Kidney tubule cell (primary cell): ENCODE measurements around the gene CCDC148.
A peak's percentile ranks its signal among the peaks of the same experiment; 100 is the strongest.

Experiments
- DNase-seq: peaks from one replicate; pipeline ENCODE4 v3.0.0-alpha.2; 2018; ENCODE audit warnings: low spot score

Gene CCDC148

GRCh38 chr2:158174495-158174894, 282.1 kb downstream of the CCDC148 start:
- no peak for DNase-seq

DNA sequence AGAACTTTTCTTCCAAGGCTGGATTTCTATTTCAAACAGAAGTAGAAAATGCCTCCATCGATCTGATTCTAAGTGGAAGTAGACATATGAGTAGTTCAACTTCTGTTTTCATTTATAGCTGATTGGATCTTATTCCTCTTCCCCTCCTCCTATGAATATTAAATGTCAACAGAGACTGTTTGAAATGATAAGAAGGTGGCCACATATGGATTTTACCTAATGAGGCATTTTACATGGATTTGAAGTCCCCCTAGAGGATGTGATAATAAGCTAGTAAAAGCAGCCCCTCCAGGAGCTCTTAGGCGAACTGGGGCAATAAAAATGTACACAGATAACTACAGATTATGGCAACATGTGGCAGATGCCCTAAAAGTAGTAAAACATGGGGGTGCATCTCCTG, 283.8 kb downstream of the CCDC148 start:
- no peak for DNase-seq

DNA sequence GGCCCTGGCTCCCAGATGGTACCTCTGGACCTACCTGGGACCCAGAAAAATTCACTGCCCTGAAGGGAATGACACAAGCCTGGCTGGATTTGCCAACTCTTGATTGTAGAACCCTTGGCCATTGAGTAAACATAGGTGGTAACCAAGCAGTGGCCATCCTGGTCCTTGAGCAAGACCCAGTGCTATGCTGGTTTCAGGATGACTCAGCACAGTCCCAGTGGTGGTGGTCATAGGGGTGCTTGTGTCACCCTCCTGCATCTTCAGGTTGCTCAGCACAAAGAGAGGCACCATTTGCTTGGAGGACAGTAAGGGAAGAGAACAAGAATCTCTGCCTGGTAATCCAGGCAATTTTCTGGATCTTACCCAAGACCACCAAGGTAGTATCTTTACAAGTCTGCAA, 302.0 kb downstream of the CCDC148 start:
- DNase-seq: peak; percentile 40

DNA sequence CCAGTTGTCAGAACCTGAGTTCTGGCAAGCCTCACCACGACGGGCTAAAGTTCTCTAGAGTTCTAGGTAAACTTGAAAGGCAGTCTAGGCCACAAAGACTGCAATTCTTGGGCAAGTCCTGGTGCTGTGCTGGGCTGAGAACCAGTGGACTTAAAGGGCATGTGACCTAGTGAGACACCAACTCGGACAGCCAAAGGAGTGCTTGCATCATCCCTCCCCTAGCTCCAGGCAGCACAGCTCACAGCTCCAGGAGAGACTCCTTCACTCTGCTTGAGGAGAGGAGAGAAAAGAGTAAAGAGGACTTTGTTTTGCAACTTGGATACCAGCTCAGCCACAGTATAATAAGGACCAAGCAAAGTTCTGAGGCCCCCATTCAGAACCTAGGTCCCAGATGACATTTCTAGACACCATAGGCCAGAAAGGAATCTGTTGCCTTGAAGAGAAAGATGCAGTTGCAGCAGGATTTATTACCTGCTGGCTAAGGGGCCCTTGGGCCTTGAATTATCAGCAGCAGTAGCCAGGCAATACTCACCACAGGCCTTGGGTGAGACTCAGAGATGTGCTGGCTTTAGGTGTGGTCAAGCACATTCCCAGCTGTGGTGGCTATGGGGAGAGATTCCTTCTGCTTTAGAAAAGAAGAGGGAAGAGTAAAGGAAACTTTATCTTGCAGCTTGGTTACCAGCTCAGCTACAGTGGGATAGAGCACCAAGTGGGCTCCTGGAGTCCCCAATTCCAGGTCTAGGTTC, 303.1 kb downstream of the CCDC148 start:
- no peak for DNase-seq

GRCh38 chr2:158144914-158145625, 311.5 kb downstream of the CCDC148 start:
- DNase-seq: no peak

DNA sequence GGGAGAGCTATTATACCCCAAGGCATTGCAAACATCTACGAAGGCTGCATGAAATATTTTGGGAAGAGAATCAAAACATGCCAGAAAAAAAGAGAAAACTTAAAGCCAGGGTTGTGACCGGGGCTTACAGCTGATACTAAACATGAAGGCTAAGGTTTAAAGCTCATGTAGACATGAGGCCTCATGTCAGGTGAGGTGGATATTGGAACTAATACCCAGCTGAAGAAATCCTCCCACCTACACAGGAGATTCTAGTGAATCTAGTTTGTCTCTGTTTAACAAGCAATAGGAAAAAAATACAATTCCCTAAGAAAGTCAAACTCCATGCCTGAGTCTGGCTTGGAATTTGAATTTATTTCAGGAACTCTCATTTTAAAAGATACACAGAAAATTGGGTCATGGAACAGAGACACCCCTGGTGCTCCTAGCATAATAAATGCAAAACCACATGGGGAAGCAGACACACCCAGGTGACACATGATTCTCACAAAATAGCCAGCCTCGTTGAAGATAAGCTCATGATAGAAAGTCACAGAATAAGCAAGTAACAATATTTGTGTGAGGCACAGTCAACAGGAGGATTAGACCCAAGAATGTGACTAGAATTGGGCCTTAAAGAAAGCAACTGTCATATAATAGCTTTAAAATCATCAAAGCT, 312.7 kb downstream of the CCDC148 start:
- DNase-seq: no peak

GRCh38 chr2:158142568-158143332, 313.8 kb downstream of the CCDC148 start:
- DNase-seq: peak; percentile 9

GRCh38 chr2:158142165-158142564, 314.4 kb downstream of the CCDC148 start:
- DNase-seq: no peak

- DNase-seq: no peak
Measured at GRCh38 chr2:158140201-158140600, 316.4 kb downstream of the CCDC148 start.

- no peak for DNase-seq
Measured at GRCh38 chr2:158138255-158138654, 318.3 kb downstream of the CCDC148 start.

DNA sequence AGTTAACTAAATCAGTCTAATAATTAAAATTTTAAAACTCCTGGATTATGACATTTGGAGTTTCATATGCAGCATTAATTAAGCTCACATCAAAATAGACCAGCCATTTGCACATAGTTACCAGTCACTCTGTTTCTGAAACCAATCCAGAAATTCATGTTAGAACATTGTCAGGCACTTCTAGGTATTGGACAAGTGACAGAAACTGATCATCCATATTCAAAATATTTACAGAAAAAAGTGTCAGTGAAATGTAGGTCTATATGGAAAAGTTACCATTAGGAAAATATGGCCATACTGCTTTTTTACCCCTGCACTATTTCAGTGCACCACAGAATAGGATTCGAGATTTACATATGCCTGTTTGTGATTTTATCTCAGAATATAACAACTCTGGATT, 321.5 kb downstream of the CCDC148 start:
- no peak for DNase-seq

DNA sequence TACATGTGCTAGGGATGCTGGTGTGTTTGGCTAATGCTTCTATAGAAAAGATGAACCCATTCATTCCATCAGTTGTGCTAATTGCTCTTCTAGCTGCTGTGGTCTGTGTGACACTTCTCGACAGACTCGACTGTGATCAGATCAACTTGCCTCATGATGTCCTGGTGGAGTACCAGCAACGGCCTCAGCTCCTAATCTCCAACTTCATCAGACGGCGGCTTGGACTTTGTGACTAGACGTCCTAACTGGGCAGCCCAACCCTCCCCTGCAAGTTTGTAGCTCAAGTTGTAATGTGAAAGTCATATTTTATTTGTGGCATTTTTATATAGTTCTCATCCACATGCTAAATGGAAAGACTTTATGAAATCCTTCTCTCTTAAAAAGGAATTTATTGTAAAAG, 321.9 kb downstream of the CCDC148 start:
- no peak for DNase-seq

- no peak for DNase-seq
Measured at GRCh38 chr2:158134055-158134454, 322.5 kb downstream of the CCDC148 start.

DNA sequence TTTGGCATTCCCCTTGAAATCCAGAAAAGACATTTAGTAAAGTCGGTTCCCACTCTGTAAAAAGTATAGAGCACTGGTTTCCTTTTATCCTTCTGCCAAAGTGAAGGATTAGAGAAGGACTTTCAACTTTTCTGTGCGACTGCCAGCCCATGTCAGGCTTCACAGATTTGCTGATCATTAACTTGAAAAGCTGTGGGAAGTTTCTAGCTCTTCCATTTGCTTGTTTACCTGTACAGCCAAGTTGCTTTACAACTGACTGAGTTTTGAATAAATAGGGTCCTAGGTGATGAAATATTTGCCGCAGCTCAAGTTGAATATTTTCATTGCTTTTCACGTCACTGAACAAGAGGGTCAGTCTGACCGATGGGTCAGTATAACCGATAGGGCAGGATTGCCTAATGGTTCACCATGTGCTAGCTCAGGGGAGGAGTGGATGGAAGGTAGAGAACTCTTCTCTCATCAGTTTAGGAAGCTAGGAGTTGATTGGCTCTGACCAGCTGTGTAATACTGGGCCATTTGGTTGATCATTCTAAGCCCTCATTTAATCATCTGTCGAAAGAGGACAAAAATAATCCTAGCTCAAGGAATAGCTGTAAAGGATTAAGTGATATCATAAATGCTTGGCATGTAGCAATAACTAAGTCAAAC, 324.5 kb downstream of the CCDC148 start:
- peak; percentile 96 for DNase-seq

- DNase-seq: peak; percentile 11
Measured at GRCh38 chr2:158131483-158131912, 325.1 kb downstream of the CCDC148 start.

DNA sequence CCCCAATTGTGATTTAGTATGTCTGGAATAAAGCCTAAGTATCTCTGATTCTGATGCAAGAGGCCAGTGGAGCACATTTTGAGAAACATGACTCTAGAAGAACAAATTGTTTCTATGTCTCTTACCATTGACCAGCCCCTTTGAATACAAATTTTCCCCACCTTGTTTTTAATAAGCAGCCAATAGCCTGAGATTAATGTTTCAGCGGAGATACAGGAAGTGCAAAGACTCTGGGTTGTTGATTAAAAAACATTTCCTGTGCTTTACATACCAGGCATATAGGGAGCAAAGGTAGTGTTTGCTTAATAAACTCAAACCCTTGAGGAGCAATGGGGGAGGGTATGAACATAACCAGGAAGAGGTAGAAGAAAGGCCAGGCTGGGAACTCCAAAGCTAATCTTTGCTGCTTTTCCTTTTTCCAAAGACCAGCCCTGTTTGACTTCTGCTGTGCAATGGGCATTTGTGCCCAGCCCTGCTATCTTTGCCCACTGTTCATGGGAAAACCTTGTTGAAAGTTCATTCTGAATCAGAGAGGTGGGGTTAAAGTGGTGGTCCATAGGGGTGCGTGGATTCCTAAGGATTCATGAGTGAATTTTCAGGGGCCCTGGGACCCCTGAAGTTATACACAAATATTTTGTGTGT, 325.6 kb downstream of the CCDC148 start:
- DNase-seq: peak; percentile 70

DNA sequence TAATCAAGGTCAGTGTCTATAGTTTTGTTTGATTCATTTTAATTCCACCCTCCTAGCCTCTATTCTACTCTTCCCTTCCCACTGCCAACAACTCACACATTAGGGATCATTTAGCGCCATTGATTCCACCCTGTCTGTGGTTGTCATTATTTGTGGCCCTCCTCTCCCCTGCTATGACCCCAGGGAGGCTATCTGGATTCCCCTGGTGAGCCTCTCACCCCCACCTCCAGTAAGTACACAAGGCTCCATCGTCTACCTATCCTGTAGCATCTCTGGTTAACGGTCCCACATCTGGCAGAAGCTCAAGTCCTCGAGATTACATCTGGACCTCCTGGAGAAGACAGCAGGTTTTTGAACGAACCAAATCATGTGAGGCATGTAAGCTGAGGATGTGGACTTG, 327.5 kb downstream of the CCDC148 start:
- DNase-seq: no peak

DNA sequence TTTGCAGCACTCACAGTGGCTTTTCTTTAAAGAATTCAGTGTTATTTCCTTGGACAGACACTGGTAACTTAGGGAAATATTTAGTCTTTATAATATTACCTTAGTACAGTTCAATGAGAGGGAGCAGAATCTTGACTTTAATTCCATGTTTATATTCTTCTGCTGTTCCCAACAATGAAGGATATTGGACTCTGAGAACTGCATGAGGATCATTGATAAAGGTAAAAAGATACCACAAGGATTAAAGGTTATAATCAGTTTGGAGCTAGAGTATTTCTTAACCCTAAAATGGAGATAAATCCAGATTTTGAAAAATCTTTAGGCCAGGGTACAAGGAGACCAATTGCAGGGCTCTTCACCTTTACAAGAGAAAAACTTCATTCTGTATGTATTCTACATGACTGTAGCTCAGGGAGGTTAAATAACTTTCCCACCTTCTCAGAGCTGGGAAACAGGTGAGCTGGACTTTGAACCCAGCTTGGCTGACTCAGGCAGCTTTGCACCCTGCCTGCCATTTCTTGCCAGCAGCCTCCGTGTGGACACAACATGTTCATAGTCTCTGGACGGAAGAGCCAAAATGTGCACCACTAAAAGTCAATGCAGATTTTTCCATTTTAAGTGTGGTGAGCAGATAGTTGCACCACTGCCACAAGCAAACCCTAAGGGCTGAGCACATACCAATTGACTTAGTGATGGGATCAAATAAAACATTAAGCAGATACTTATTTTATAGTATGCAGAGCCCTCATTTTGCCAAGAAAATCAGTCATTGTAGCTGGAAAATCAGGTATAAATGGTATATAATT, 328.2 kb downstream of the CCDC148 start:
- peak; percentile 49 for DNase-seq

- no peak for DNase-seq
Measured at GRCh38 chr2:158127380-158127804, 329.2 kb downstream of the CCDC148 start.

GRCh38 chr2:158125756-158126498, 330.6 kb downstream of the CCDC148 start:
- peak; percentile 55 for DNase-seq
